K562 (cell line): ENCODE measurements around the gene VTN. TPM values are rescaled to one million over a fixed set of nuclear protein-coding genes. Genes with fewer than 3 reads are reported as not detected.

ENCODE experiments used
- FOSL1 ChIP-seq: fragments of 200-800 bp; sonication (Bioruptor generic); conservative IDR thresholded peaks from 2 replicates; pipeline ENCODE4 v1.6.1; 2016; ENCODE audit warnings: missing genetic modification characterization, missing compliant biosample characterization
- HNRNPL ChIP-seq: fragments of 200-400 bp; formaldehyde crosslinking; IDR thresholded peaks from 2 replicates; pipeline ENCODE4 v1.6.1; 2017; ENCODE audit warnings: low read depth, mild to moderate bottlenecking, low read length
- JUN ChIP-seq, 2 experiments: sonication (generic) in 1 of 2; formaldehyde crosslinking in 1 of 2; IDR thresholded peaks; 2 replicates each; pipeline versions ENCODE4 v1.6.1 to v1.8.0; 2012 to 2022; ENCODE audit warnings: borderline replicate concordance in 2 of 2, mild to moderate bottlenecking in 2 of 2, improper control_type of control experiment in 1 of 2, low read depth in 1 of 2, low read length in 1 of 2, missing genetic modification reagents in 1 of 2
- MTA3 ChIP-seq: fragments of 450-650 bp; formaldehyde crosslinking; IDR thresholded peaks from 2 replicates; pipeline ENCODE4 v1.6.1; 2017; ENCODE audit warnings: mild to moderate bottlenecking, borderline replicate concordance
- MYBL2 ChIP-seq, 2 experiments: fragments of 450-650 bp in 1 of 2; sonication (generic) in 1 of 2; formaldehyde crosslinking in 1 of 2; IDR thresholded peaks; 2 replicates each; pipeline versions ENCODE4 v1.6.1 to v1.8.1; 2017 to 2022; ENCODE audit warnings: borderline replicate concordance in 1 of 2, inconsistent platforms in 1 of 2, low read depth in 1 of 2, mild to moderate bottlenecking in 1 of 2, missing genetic modification reagents in 1 of 2, moderate library complexity in 1 of 2
- PCBP2 ChIP-seq: fragments of 200-400 bp; formaldehyde crosslinking; IDR thresholded peaks from 2 replicates; pipeline ENCODE4 v1.6.1; 2018; ENCODE audit warnings: low read length, low read depth, mild to moderate bottlenecking, moderate library complexity; ENCODE audit not compliant: poor library complexity, severe bottlenecking
- PTBP1 ChIP-seq: fragments of 200-400 bp; formaldehyde crosslinking; IDR thresholded peaks from 2 replicates; pipeline ENCODE4 v1.6.1; 2017; ENCODE audit warnings: low read depth, low read length
- STAT5A ChIP-seq: IDR thresholded peaks from 2 replicates; pipeline ENCODE4 v1.6.1; 2012; ENCODE audit warnings: low read length, inconsistent platforms, borderline replicate concordance
- TAF7 ChIP-seq: fragments of 450-650 bp; IDR thresholded peaks from 2 replicates; pipeline ENCODE4 v1.6.1; 2016; ENCODE audit warnings: missing genetic modification characterization, missing compliant biosample characterization
- TAF9B ChIP-seq: fragments of 450-650 bp; IDR thresholded peaks from 2 replicates; pipeline ENCODE4 v1.6.1; 2018; ENCODE audit warnings: mild to moderate bottlenecking; ENCODE audit not compliant: partially characterized antibody
- TCF3 ChIP-seq: sonication (generic); formaldehyde crosslinking; IDR thresholded peaks from 2 replicates; pipeline ENCODE4 v1.4.0; 2020; ENCODE audit warnings: mild to moderate bottlenecking, missing genetic modification reagents
- U2AF2 ChIP-seq: fragments of 200-400 bp; formaldehyde crosslinking; optimal IDR thresholded peaks from 2 replicates; pipeline ENCODE3; 2017; ENCODE audit warnings: low read depth, mild to moderate bottlenecking, low read length
- YBX1 ChIP-seq: fragments of 450-650 bp; IDR thresholded peaks from 2 replicates; pipeline ENCODE4 v1.7.1; 2016; ENCODE audit warnings: mild to moderate bottlenecking
- ZBTB7A ChIP-seq: IDR thresholded peaks from 2 replicates; pipeline ENCODE4 v1.6.1; 2011; ENCODE audit warnings: low read depth, mild to moderate bottlenecking, low read length, moderate library complexity, borderline replicate concordance; ENCODE audit not compliant: control insufficient read depth
- ZNF384 ChIP-seq: IDR thresholded peaks from 2 replicates; pipeline ENCODE4 v1.6.1; 2012; ENCODE audit warnings: low read depth, low read length, improper control_type of control experiment
- polyA plus RNA-seq, 8 experiments: library from polyadenylated mRNA; depleted of rRNA in 4 of 8; stranded (reverse) in 5 of 8; unstranded in 3 of 8; fragments of >200 nt; fragmentation: Nextera tagmentation in 2 of 8; fragmentation: Illumina TruSeq in 1 of 8; extraction: Ambion mirVana in 2 of 8; extraction: Trizol in 1 of 8; gene quantifications; 2 replicates each; pipeline versions ENCODE4 v1.2.1 to v1.2.3, GENCODE V29; 2011 to 2014; ENCODE audit warnings: inconsistent platforms in 1 of 8, missing spikeins in 1 of 8
- total RNA-seq, 7 experiments: library from RNA; depleted of rRNA in 6 of 7; stranded (reverse); fragments of >200 nt in 6 of 7; fragmentation: Illumina TruSeq in 2 of 7; extraction: Trizol in 2 of 7; gene quantifications; 2 replicates each; pipeline versions ENCODE4 v1.2.1 to v1.2.3, GENCODE V29; 2011 to 2021; ENCODE audit warnings: low replicate concordance in 1 of 7
- TF ChIP-seq, protein P1 (sequence below): fragments of 450-650 bp; conservative IDR thresholded peaks from 2 replicates; pipeline ENCODE4 v1.6.1; 2016; ENCODE audit warnings: missing genetic modification characterization, low read depth, mild to moderate bottlenecking, control low read depth, missing compliant biosample characterization
- TF ChIP-seq, protein P2 (sequence below), 2 experiments: fragments of 200-800 bp in 1 of 2; sonication (Bioruptor generic) in 1 of 2; sonication (generic) in 1 of 2; formaldehyde crosslinking in 1 of 2; IDR thresholded peaks in 1 of 2; conservative IDR thresholded peaks in 1 of 2; 2 replicates each; pipeline versions ENCODE4 v1.5.0 to v1.6.1; 2016 to 2020; ENCODE audit warnings: missing compliant biosample characterization in 1 of 2, missing genetic modification characterization in 1 of 2, missing genetic modification reagents in 1 of 2

The VTN gene
- total and polyA plus RNA-seq, 9 of the 15 experiments (the other 6 are each of a cell fraction or from before 2014, with no cell fraction given), result 0.13 to 1.0 (median 0.29) TPM; not detected in 1

- no peak for TF ChIP-seq TCF3
- TF ChIP-seq JUN (IDR thresholded peaks at IDR 0.05; ENCODE audit: borderline replicate concordance, low read depth, low read length), result 0 out of 2 replicates have a peak, but pooled peaks have one; percentile 44
- no peak for TF ChIP-seq JUN (CRISPR knock-in tag; IDR thresholded peaks at IDR 0.05; ENCODE audit: borderline replicate concordance)
- 0 out of 2 replicates have a peak, but pooled peaks have one; percentile 30 for TF ChIP-seq PTBP1
- no peak for TF ChIP-seq YBX1
- TF ChIP-seq, protein P1, sequence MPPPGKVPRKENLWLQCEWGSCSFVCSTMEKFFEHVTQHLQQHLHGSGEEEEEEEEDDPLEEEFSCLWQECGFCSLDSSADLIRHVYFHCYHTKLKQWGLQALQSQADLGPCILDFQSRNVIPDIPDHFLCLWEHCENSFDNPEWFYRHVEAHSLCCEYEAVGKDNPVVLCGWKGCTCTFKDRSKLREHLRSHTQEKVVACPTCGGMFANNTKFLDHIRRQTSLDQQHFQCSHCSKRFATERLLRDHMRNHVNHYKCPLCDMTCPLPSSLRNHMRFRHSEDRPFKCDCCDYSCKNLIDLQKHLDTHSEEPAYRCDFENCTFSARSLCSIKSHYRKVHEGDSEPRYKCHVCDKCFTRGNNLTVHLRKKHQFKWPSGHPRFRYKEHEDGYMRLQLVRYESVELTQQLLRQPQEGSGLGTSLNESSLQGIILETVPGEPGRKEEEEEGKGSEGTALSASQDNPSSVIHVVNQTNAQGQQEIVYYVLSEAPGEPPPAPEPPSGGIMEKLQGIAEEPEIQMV, result no peak
- TF ChIP-seq STAT5A, result no peak
- TF ChIP-seq MTA3, result 0 out of 2 replicates have a peak, but pooled peaks have one; percentile 37
- no peak for TF ChIP-seq MYBL2 (IDR thresholded peaks at IDR 0.05; ENCODE audit: low read depth)
- TF ChIP-seq MYBL2 (CRISPR knock-in tag; IDR thresholded peaks at IDR 0.05; ENCODE audit: borderline replicate concordance), result no peak
- TF ChIP-seq U2AF2, result no peak
- TF ChIP-seq, protein P2, sequence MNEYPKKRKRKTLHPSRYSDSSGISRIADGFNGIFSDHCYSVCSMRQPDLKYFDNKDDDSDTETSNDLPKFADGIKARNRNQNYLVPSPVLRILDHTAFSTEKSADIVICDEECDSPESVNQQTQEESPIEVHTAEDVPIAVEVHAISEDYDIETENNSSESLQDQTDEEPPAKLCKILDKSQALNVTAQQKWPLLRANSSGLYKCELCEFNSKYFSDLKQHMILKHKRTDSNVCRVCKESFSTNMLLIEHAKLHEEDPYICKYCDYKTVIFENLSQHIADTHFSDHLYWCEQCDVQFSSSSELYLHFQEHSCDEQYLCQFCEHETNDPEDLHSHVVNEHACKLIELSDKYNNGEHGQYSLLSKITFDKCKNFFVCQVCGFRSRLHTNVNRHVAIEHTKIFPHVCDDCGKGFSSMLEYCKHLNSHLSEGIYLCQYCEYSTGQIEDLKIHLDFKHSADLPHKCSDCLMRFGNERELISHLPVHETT (CRISPR knock-in tag; conservative IDR thresholded peaks at IDR 0.05 in 1 of 2, IDR thresholded peaks at IDR 0.05 in 1 of 2), result peak in 1 of 2 experiments; percentile 87; a peak in 2 of 4 replicates
- 0 out of 2 replicates have a peak, but pooled peaks have one; percentile 6 for TF ChIP-seq FOSL1 (tag)
- no peak for TF ChIP-seq ZNF384
- peak; percentile 87 for TF ChIP-seq TAF9B
- peak; percentile 91 for TF ChIP-seq TAF7 (tag)
- no peak for TF ChIP-seq PCBP2
- peak; percentile 55; the same call in 1 of the 2 replicates for TF ChIP-seq HNRNPL
- TF ChIP-seq ZBTB7A, result peak; percentile 69; the same call in 1 of the 2 replicates
These were observed 12.8 kb downstream of the VTN start, which contains the start of gene POLDIP2 (continued) for GRCh38 chr17:28357061-28357900.
